Upper lobe of left lung (tissue), 6 donors: ENCODE measurements around the gene CMIP. TPM values are rescaled to one million over a fixed set of nuclear protein-coding genes. Genes with fewer than 3 reads are reported as not detected.
"Not testable (repeated sequence)": the region's sequence is repeated elsewhere in the genome, so short reads cannot be mapped to it uniquely, and the experiment has no call there.

Source experiments
- ATAC-seq, 2 donors: fragments of 200-7000 bp; cut with Tn5 transposase; one replicate each; pipeline ENCODE4 v1.9.1; 2022; ENCODE audit warnings: mild to moderate bottlenecking in 2 of 2, moderate library complexity in 2 of 2; ENCODE audit not compliant: low FRiP score in 2 of 2
- DNase-seq, 2 donors: peaks; one replicate each; pipeline ENCODE4 v3.0.0-alpha.2; 2019 to 2020
- H3K27ac ChIP-seq, 4 donors: fragments of 200-600 bp; sonication (generic); one replicate each; pipeline ENCODE4 v1.5.1; 2016 to 2019
- H3K27me3 ChIP-seq, 4 donors: fragments of 200-600 bp; sonication (generic); one replicate each; pipeline ENCODE4 v1.5.1; 2017 to 2019
- H3K36me3 ChIP-seq, 4 donors: fragments of 200-600 bp; sonication (generic); one replicate each; pipeline ENCODE4 v1.5.1; 2016 to 2019
- H3K4me1 ChIP-seq, 4 donors: fragments of 200-600 bp; sonication (generic); one replicate each; pipeline ENCODE4 v1.5.1; 2018 to 2019
- H3K4me3 ChIP-seq, 4 donors: fragments of 200-600 bp; sonication (generic); one replicate each; pipeline ENCODE4 v1.5.1; 2017 to 2019; ENCODE audit warnings: mild to moderate bottlenecking in 2 of 4, moderate library complexity in 1 of 4
- H3K9me3 ChIP-seq, 4 donors: fragments of 200-600 bp; sonication (generic); one replicate each; pipeline ENCODE4 v1.5.1; 2018 to 2019
- CTCF ChIP-seq, 6 experiments: fragments of 450-650 bp in 4 of 6; fragments of 200-600 bp in 2 of 6; sonication (generic) in 2 of 6; IDR thresholded peaks; one replicate each; pipeline ENCODE4 v1.5.1; 2016 to 2019; ENCODE audit warnings: antibody characterized with exemption in 6 of 6
- EP300 ChIP-seq, 4 donors: sonication (generic); formaldehyde crosslinking; IDR thresholded peaks; one replicate each; pipeline ENCODE4 v1.5.1; 2017; ENCODE audit warnings: antibody characterized with exemption in 4 of 4, control low read depth in 2 of 4
- POLR2A ChIP-seq, 4 donors: fragments of 450-650 bp; IDR thresholded peaks; one replicate each; pipeline ENCODE4 v1.5.1; 2016 to 2017; ENCODE audit warnings: antibody characterized with exemption in 4 of 4, mild to moderate bottlenecking in 2 of 4
- POLR2AphosphoS5 ChIP-seq, 2 donors: sonication (generic); formaldehyde crosslinking; IDR thresholded peaks; one replicate each; pipeline ENCODE4 v1.5.1; 2017; ENCODE audit warnings: antibody characterized with exemption in 2 of 2
- WGBS, 2 donors: methylation state at CpG; one replicate each; pipeline ENCODE4 v1.1.5; 2017 to 2018; 5-methylcytosine and 5-hydroxymethylcytosine counted together
- total RNA-seq, 6 donors: library from RNA; depleted of rRNA in 4 of 6; stranded (reverse); fragments of >200 nt in 4 of 6; gene quantifications; one replicate each; pipeline versions ENCODE4 v1.1.0 to v1.2.1, GENCODE V29; 2016 to 2021
- donor health status: DM: no; HTN: no; CAD: no; lungs with moderate emphysema.
- donor health status: DM: no; HTN: yes; CAD: no; lungs with severe emphysema.

CMIP gene
- total RNA-seq, 6 donors from 2014 or later, result 48.3 to 109 (median 67.6) TPM

GRCh38 chr16:81738783-81739496, 294.3 kb downstream of the CMIP start:
- Histone ChIP-seq H3K36me3 (no peaks in the 10 kb centered on the region), H3K9me3 (no peaks in the 10 kb centered on the region), H3K4me1 (peaks cover 6 to 15% (median 11%) of the 10 kb centered on the region in 4 donors), H3K27me3 (no peaks in the 10 kb centered on the region), H3K4me3 (no peak overlapping the region), H3K27ac (peak overlapping the region in 3 of 4 donors; percentile 11 to 80 (median 61))
- ATAC-seq, result peak; percentile 68 to 76
- TF ChIP-seq POLR2AphosphoS5 (IDR thresholded peaks at IDR 0.05), result peak in 1 of 2 donors; percentile 5
- TF ChIP-seq CTCF (IDR thresholded peaks at IDR 0.05), result no peak
- 64 to 72% methylated on average over 10 to 13 of the region's 18 CpGs for WGBS, 2 donors
- DNase-seq, result peak; percentile 79 to 84

- peak overlapping the region in 2 of 4 donors; percentile 61 to 80 for H3K27ac ChIP-seq
- TF ChIP-seq POLR2A (IDR thresholded peaks at IDR 0.05) (no peak), EP300 (IDR thresholded peaks at IDR 0.05) (no peak), POLR2AphosphoS5 (IDR thresholded peaks at IDR 0.05) (no peak), CTCF (IDR thresholded peaks at IDR 0.05) (no peak)
- DNase-seq, result no peak
- no peak for ATAC-seq
- no peaks in the 10 kb centered on the region for H3K9me3 ChIP-seq
- 83 to 88% methylated on average over 6 to 8 of the region's 8 CpGs for WGBS, 2 donors
- no peak overlapping the region for H3K4me3 ChIP-seq
- H3K4me1 ChIP-seq, result peaks cover 6 to 15% (median 11%) of the 10 kb centered on the region in 4 donors
- no peaks in the 10 kb centered on the region for H3K36me3 ChIP-seq
- H3K27me3 ChIP-seq, result no peaks in the 10 kb centered on the region
These were observed 294.9 kb downstream of the CMIP start for GRCh38 chr16:81739503-81739902.

GRCh38 chr16:81740169-81740568, 295.6 kb downstream of the CMIP start:
- WGBS, 2 donors, result 71 to 77% methylated on average over 7 to 8 of the region's 8 CpGs
- H3K27me3 ChIP-seq, result no peaks in the 10 kb centered on the region
- no peak overlapping the region for H3K4me3 ChIP-seq
- no peak for DNase-seq
- no peaks in the 10 kb centered on the region for H3K36me3 ChIP-seq
- ATAC-seq, result no peak
- H3K27ac ChIP-seq, result no peak overlapping the region
- peaks cover 6 to 15% (median 11%) of the 10 kb centered on the region in 4 donors for H3K4me1 ChIP-seq
- no peak for TF ChIP-seq POLR2A (IDR thresholded peaks at IDR 0.05)
- H3K9me3 ChIP-seq, result no peaks in the 10 kb centered on the region

GRCh38 chr16:81741430-81741770, 296.8 kb downstream of the CMIP start:
- DNase-seq, H3K9me3 ChIP-seq, H3K36me3 ChIP-seq, H3K27me3 ChIP-seq, ATAC-seq, H3K27ac ChIP-seq, H3K4me3 ChIP-seq: not testable (repeated sequence)
- 80 to 89% methylated on average over 6 of the region's 6 CpGs for WGBS, 2 donors
- H3K4me1 ChIP-seq, result peaks cover 14 to 24% (median 19%) of the 10 kb centered on the region in 4 donors

- TF ChIP-seq POLR2A (IDR thresholded peaks at IDR 0.05) (no peak), EP300 (IDR thresholded peaks at IDR 0.05) (no peak), CTCF (IDR thresholded peaks at IDR 0.05) (no peak), POLR2AphosphoS5 (IDR thresholded peaks at IDR 0.05) (no peak)
- Histone ChIP-seq H3K9me3 (no peaks in the 10 kb centered on the region), H3K27me3 (no peaks in the 10 kb centered on the region), H3K4me3 (no peak overlapping the region), H3K4me1 (peaks cover 7 to 15% (median 10%) of the 10 kb centered on the region in 4 donors), H3K27ac (no peak overlapping the region), H3K36me3 (no peaks in the 10 kb centered on the region)
- 79 to 93% methylated on average over 4 of the region's 4 CpGs for WGBS, 2 donors
- no peak for DNase-seq
- no peak for ATAC-seq
These were observed 299.8 kb downstream of the CMIP start for GRCh38 chr16:81744385-81744784.

GRCh38 chr16:81744911-81745310, 300.3 kb downstream of the CMIP start:
- no peaks in the 10 kb centered on the region for H3K27me3 ChIP-seq
- 77 to 86% methylated on average over 4 of the region's 4 CpGs for WGBS, 2 donors
- DNase-seq, result no peak
- no peaks in the 10 kb centered on the region for H3K36me3 ChIP-seq
- H3K27ac ChIP-seq, result no peak overlapping the region
- H3K4me1 ChIP-seq, result peaks cover 7 to 15% (median 10%) of the 10 kb centered on the region in 4 donors
- H3K4me3 ChIP-seq, result no peak overlapping the region
- no peak for TF ChIP-seq CTCF (IDR thresholded peaks at IDR 0.05)
- TF ChIP-seq EP300 (IDR thresholded peaks at IDR 0.05), result no peak
- TF ChIP-seq POLR2A (IDR thresholded peaks at IDR 0.05), result no peak
- TF ChIP-seq POLR2AphosphoS5 (IDR thresholded peaks at IDR 0.05), result no peak
- H3K9me3 ChIP-seq, result no peaks in the 10 kb centered on the region
- ATAC-seq, result no peak
